GM19328 (cell line): ENCODE data around the gene EFNA3.

Source experiments
- ATAC-seq: cut with Tn5 transposase; IDR thresholded peaks from one replicate; pipeline ENCODE4 v1.9.1; 2021; ENCODE audit warnings: mild to moderate bottlenecking, moderate library complexity; ENCODE audit not compliant: unreplicated experiment

EFNA3 gene

DNA sequence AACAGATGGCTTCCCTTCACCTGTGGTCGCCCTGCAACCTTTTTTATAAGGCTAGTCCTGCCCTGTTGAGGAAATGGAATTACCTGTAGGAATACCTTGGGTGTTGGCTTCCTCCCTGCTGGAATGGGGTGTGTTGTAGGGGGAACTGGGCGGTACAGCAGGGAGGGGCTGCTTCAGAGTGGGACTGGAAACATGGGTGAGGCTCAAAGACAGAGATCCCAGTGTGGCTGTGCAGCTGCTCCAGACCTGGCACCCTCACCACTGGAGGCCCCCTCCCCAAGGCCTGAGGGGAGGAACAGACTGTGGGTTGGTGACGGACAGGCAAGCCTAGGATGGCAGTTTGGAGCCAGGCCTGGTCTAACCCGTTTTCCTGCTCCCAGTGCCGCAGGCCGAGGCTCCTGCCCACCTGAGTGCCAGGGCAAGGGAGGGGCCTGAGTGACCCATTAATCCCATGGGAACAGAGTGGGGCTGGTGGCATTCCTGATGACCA lies 4.5 kb downstream of the EFNA3 start:
- no peak for ATAC-seq

DNA sequence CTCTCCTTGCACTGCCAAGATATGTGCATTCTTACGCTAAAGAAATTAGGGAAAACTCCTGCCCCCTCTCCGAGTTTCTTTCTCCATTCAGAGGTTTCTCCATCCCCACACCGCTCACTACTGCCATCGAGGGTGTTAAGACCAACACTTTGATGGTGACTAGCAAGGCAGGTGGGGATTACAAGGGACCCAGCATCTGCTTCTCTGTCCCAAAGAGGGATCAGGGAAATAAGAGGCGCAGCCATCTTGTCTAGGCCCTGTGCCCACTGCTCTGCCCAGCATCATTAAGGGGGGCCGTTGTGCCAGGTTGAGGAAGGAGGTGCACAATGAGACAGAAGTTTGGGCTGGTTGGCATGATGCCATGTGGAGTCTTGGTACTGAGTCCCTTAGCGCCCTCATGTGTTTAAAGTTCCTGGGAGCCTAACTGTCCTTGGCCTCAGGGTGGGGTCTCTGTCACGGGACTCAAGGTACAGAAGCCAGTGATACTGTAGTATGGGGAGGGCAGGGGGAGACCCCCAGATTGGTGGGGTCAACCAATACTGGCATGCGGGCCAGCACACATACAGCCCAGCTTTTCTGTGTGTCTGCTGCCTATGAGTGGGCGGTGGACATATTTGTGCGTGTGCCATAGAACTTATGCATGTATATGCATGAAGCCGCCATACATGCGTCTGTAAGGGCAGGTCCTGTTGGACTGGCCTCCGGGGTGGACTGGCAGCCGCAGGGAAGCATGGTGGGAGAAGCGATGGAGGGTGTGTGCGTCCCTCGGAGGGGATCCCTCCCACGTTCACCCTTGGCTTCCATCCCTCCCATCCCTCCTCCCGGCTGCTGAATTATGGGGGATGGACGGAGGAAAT lies 5.5 kb downstream of the EFNA3 start:
- ATAC-seq, result no peak

DNA sequence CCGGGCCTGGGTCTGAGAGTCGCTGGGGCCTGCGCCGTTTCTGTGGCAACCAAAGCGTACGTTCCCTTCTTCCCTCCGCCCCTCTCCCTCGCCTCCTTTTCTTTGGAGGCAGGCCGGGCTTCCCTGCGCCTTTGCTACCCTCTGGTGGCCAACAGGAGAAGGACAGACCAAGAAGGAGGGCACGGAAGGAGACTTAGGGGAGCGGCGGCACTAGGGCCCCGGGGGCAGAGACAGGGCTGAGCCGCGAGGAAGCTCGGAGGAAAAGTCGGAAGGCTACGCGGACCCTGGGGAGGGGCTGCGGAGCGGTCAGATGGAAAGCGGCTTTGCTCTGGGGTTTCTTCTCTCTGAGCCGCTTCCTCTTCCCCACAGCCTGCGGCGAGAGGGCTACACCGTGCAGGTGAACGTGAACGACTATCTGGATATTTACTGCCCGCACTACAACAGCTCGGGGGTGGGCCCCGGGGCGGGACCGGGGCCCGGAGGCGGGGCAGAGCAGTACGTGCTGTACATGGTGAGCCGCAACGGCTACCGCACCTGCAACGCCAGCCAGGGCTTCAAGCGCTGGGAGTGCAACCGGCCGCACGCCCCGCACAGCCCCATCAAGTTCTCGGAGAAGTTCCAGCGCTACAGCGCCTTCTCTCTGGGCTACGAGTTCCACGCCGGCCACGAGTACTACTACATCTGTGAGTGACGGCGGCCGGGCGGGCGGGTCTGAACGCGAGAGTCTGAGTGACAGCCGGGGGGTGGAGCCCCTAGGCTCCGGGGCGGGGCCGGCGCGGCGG lies 6.3 kb downstream of the EFNA3 start:
- ATAC-seq, result peak; percentile 73

DNA sequence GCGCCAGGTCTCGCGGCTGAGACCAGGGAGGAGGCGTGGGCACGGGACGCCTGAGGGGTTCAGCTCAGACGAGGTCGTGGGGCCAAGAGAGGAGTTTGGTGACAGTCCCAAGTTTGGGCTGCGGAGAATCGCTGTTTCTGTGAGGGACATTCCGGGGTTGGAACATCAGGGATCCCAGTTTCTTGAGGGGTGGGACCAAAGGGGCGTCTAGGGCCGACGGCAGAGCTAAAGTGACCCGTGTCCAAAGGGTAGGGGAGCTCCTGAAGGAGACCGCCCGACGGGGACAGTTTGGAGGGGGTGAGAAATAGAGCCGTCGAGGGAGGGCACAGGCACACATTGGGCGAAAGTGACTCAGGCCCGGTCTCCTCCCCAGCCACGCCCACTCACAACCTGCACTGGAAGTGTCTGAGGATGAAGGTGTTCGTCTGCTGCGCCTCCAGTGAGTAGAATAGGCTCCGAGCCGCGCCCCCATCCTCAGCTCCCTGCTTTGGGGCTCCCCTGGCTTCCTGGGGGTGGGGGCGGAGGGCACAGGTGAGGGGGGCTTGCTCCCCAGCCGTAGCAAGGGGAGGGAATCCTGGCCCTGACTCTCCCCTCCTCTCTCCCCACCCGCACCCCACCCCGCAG lies 7.0 kb downstream of the EFNA3 start:
- no peak for ATAC-seq

DNA sequence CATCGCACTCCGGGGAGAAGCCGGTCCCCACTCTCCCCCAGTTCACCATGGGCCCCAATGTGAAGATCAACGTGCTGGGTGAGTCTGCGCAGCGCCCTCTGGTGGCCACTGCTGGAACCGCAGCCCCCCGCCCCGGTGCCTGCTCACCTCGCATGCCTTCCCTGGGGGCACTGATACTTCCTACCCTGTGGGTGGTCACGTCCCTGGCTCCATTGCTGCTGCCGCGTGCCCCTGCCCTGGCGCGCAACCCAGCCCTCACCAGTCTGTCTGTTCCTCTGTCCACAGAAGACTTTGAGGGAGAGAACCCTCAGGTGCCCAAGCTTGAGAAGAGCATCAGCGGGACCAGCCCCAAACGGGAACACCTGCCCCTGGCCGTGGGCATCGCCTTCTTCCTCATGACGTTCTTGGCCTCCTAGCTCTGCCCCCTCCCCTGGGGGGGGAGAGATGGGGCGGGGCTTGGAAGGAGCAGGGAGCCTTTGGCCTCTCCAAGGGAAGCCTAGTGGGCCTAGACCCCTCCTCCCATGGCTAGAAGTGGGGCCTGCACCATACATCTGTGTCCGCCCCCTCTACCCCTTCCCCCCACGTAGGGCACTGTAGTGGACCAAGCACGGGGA lies 7.6 kb downstream of the EFNA3 start:
- no peak for ATAC-seq

DNA sequence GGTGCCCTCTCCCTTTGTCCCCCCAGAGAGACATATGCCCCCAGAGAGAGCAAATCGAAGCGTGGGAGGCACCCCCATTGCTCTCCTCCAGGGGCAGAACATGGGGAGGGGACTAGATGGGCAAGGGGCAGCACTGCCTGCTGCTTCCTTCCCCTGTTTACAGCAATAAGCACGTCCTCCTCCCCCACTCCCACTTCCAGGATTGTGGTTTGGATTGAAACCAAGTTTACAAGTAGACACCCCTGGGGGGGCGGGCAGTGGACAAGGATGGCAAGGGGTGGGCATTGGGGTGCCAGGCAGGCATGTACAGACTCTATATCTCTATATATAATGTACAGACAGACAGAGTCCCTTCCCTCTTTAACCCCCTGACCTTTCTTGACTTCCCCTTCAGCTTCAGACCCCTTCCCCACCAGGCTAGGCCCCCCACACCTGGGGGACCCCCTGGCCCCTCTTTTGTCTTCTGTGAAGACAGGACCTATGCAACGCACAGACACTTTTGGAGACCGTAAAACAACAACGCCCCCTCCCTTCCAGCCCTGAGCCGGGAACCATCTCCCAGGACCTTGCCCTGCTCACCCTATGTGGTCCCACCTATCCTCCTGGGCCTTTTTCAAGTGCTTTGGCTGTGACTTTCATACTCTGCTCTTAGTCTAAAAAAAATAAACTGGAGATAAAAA lies 8.4 kb downstream of the EFNA3 start:
- ATAC-seq, result no peak

DNA sequence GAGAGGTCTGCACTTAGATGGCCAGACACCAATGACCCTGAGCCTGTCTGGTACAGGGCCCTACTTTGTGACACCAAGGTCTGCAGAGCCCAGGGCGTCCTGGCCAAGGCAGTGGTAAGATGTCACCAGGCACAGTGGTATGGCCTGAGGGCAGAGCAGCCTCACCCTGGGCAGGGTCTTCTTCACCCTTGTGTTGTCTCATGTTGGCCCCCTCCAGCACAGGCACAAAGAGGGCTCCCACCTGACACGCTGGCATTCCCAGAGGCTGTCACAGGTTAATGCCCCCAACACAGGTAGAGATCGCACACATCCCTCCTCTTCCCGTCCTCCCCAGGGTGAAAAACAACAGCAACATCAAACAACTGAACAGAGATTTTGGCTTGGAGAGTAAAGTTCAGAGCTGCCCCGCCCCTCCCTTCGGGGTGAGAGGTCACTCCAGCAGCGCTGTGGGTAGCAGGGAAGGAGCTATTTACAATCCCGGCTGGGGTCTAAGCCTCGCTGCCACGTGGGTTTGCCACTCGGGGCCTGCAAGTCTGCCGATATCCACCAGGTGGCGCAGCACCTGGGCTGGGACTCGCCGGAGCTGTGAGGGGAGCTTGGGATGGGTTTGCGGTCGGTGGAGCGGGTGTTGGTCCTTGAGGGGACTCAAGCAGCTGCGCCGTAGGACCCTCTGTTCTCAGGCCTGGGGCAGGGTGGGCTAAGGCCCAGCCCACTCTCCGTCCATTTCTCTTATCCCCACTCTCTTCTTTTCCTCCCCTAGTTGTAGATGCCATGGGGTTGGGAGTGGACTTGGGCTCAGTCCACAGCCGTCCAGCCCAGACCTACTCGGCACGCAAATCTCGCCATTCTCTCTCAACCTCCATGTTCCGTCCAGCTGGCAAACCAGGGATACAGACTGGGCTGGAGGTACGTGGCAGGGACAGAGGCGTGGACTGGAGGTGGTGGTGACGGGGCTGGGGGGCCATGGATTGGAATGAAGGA lies 12.7 kb downstream of the EFNA3 start:
- ATAC-seq, result no peak

DNA sequence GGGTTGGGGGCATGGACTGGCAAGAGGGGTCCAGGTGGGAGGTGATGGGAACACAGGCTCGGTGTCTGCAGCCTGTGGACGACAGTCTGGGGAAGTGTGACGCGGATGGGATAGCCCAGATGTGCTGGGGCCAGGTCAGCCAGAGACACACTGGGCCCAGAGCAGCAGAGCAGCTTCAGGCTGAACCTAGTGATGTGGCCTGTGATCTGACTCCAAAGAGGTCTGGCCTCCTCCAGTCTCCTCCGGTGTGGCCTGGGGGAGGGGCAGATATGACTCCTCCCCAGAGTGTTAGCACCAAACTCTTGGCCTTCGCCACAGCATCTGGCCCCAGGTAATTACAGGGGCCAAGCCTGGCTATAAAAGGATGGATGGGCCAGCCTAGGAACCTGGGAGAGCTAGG lies 13.5 kb downstream of the EFNA3 start:
- ATAC-seq, result no peak

DNA sequence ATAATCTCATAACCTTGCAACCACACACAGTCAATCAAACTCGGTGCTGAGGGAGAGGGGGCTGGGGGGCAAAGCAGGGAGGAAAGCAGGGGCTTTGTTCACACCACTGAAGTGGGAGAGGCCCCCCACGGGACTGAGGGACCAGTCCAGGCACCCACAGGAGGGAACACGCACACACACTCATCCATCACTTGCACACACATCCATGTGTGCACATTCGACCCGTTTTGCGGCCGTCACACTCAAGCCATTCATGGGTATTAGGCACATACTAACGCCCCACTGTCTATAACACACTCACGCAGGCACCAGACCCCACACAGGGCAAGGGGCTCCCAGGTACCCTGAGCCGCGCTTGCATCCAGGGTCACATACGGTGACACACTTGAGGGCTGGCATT lies 14.0 kb downstream of the EFNA3 start:
- no peak for ATAC-seq

DNA sequence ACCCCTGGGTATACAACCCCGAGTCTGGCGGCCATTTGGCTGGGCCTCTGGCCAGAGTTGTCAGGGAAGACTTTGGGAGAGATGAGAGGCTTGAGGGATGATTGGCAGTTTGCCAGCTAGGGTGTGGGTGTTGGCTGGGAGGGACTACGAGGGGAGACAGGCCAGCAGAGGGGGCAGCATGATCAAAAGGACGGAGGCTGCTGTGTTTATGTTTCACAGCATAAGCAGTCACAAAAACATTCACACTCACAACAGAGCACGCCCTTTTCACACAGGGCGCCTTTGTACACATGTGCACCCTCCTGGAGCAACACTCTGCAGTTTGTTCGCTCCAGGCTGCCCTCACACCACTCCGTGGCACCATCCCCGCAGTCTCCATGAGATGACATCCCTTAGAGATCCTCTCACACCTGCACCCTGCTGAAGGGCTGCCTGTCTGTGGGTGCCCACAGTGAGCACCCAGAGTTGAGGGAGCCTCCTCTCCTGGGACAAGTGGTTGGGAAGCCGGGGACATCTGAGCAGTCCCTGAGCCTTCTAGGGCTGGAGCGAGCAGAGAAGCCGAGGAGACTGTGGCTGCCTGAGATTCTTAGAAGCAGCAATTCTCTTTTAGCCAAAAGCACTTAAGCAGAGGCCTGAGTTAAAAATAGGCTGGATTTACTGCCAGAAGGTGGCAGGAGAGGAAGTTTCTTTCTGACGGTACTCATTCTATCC lies 15.4 kb downstream of the EFNA3 start:
- ATAC-seq, result no peak

DNA sequence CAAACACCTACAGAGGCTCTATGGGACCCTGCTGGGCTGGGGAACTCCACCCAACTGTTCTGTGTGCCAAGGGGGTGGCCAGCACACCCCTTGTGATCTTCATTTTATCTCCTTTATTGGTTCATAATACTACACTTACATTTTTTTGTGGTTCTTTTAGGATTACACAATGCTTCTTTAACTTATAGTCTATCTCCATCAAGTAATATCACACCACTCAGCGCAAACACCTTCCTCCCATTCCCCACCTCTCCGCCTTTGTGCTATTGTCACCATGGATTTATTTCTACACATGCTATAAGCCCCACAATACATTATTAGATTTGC lies 15.9 kb downstream of the EFNA3 start:
- ATAC-seq, result no peak

DNA sequence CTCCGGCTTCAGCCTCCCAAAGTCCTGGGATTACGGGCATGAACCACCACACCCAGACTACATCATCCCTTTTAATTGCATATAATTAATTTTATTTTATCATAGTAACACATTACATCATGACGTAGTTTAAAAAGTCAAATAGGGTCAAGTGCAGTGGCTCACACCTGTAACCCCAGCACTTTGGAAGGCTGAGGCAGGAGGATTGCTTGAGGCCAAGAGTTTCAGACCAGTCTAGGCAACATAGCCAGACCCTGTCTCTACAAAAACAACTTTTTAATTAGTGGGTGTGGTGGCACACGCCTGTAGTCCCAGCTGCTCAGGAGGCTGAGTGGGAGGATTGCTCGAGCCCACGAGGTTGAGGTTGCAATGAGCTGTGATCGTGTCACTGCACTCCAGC lies 20.7 kb downstream of the EFNA3 start:
- ATAC-seq, result no peak

DNA sequence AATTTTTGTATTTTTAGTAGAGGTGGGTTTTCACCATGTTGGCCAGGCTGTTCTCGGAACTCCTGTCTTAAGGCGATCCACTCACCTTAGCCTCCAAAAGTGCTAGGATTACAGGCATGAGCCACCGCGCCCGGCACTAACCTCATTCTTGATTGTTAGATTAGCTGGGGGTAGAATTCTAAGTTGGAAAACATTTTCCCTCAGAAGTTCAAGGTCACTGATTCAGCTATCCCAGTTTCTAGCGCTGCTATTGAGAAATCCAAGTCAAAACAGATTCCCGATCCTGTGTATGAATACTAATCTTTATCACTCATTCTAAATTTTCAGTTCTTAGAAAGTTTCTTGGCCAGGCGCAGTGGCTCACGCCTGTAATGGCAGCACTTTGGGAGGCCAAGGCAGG lies 24.7 kb downstream of the EFNA3 start:
- no peak for ATAC-seq

DNA sequence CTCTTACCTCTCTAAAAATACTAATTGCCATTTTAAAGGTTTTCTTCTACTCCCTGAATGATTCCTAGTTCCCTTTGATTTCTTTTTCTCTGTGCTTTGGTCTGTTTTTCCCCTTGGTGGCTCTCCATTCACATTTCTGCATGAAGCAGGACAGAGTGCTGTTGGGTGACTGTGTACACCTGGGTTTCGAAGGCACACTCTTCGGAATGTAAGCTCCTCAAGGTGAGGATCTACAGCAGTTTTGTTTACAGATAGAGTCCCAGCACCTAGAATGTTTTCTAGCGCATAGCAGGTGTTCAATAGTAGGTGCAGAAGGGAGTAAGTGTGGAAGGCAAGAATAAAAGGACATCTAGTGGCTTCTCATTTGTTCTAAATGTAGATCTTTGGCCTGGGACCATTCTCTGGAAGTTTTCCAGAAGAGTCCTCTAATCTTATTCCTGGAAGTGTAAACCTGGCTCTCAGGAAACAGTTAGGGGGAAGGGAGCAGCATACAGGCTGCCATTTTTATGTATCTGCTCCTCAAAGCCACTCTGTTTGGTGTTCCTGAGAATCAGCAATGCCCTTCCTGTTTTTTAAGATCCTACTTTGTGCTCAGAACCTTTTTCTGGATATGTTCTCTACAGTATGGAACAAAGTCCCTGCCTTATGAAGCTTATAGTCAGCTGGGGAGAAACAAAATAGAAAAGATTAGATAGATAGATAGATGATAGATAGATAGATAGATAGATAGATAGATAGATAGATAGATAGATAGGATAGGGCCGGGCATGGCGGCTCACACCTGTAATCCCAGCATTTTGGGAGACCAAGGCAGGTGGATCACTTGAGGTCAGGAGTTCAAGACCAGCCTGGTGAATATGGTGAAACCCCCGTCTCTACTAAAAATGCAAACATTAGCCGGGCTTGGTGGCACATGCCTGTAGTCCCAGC lies 26.2 kb downstream of the EFNA3 start:
- no peak for ATAC-seq

DNA sequence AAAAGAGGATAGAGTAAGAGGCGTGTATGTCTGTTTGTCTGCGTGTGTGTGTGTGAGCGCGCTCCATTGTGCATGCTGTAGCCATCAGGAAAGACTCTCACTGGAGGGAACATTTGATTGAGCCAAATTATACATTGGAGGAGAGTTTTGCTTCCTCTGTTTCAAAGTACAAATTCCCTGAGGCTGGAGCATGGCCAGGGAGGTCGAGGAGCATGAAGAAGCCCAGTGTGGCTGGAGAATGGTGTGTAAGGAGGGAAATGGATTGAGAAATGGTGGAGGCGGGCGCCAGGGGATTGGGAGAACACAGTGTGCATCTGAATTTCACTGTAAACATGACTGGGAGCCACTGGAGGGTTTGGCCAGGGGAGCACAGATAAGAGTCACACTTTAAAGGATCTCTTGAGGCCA lies 27.0 kb downstream of the EFNA3 start:
- ATAC-seq, result no peak

DNA sequence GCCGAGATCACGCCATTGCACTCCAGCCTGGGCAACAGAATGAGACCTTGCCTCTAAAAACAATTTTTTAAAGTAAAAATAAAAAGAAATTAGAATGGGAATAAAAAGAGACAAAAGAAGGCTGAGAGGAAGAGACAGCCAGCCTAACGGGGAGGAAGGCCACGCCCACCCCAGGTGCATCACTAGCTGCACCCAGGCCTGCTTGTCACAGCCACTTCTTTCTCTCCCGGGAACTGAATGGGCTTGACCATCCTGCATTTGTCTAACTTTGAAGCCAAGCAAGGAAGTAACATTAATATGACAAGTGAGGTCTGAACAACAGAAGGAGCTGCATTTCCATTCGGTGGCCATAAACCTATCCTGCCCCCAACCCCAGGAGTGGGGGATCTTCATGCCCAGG lies 28.2 kb downstream of the EFNA3 start:
- ATAC-seq, result no peak

DNA sequence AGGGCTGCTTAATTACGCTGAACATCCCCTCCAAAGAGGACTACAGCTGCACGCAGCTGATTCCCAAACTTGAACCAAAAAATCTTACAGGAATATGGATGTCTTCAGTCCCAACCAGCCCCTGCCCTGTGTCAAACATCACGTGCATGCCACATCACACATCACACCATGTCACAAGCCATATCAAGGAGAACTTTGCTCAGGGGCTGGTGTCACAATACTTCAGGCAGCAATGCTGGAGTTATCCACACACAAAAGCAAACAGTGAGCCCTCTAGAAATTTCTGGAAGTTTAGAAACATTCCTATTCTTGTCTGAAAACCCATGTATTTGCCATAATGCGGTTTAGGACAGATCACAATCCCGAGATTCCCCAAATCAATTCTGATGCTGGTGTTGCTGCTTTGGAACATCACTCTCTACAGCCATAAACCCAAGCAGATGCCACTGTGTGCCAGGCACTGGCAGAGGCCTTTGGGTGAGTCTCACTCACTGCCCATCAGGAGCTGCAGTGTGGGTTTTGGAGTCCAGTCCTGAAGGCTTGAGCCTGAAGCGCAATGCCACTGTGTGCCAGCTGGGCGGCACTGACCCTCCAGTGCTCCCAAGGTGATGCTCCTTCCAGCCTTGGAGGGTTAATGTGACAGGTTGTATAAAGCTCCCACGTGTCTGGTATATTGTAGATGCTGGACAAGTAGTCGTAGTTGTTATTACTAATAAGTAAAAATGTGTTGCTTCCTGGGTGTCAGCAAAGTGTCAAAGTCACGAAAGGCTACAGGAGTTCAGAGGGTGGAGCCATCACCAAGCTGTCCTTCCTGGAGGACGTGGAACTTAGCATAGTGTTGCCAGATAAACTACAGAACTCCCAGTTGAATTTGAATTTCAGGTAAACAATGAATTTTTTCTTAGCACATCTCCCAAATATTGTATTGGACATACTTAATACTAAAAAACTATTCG lies 28.9 kb downstream of the EFNA3 start:
- no peak for ATAC-seq
